Duodenal mucosa (tissue), 2 donors: ENCODE measurements around the gene LAMB1.

Source experiments
- H3K27ac ChIP-seq: one replicate; pipeline ENCODE4 v1.7.0; 2013; ENCODE audit warnings: low read depth, low read length
- H3K27me3 ChIP-seq, 2 donors: one replicate each; pipeline ENCODE4 v1.7.0; 2013; ENCODE audit warnings: low read length in 2 of 2, control low read depth in 1 of 2; ENCODE audit not compliant: insufficient read depth in 2 of 2, control insufficient read depth in 1 of 2
- H3K36me3 ChIP-seq, 2 donors: one replicate each; pipeline ENCODE4 v1.7.0; 2013; ENCODE audit warnings: low read length in 2 of 2, control low read depth in 1 of 2; ENCODE audit not compliant: insufficient read depth in 2 of 2, control insufficient read depth in 1 of 2
- H3K4me1 ChIP-seq, 2 donors: one replicate each; pipeline ENCODE4 v1.7.0; 2013; ENCODE audit warnings: low read length in 2 of 2, control low read depth in 1 of 2; ENCODE audit not compliant: insufficient read depth in 2 of 2, control insufficient read depth in 1 of 2
- H3K4me3 ChIP-seq, 2 donors: one replicate each; pipeline ENCODE4 v1.7.0; 2013; ENCODE audit warnings: low read length in 2 of 2, low read depth in 1 of 2
- H3K9ac ChIP-seq, 2 donors: one replicate each; pipeline ENCODE4 v1.7.0; 2013; ENCODE audit warnings: low read length in 2 of 2, low read depth in 1 of 2
- H3K9me3 ChIP-seq, 2 donors: one replicate each; pipeline ENCODE4 v1.7.0; 2013; ENCODE audit warnings: low read length in 2 of 2, control low read depth in 1 of 2; ENCODE audit not compliant: control insufficient read depth in 1 of 2

Gene LAMB1

GRCh38 chr7:107876916-107877315, 126.0 kb downstream of the LAMB1 start:
- no peak overlapping the region for H3K9ac ChIP-seq
- H3K4me1 ChIP-seq = peaks cover 3 to 4% of the 10 kb centered on the region in 2 donors
- no peaks in the 10 kb centered on the region for H3K9me3 ChIP-seq
- no peak overlapping the region for H3K4me3 ChIP-seq
- no peak overlapping the region for H3K27ac ChIP-seq
- peaks cover 0 to 3% of the 10 kb centered on the region in 2 donors for H3K27me3 ChIP-seq
- H3K36me3 ChIP-seq = no peaks in the 10 kb centered on the region

DNA sequence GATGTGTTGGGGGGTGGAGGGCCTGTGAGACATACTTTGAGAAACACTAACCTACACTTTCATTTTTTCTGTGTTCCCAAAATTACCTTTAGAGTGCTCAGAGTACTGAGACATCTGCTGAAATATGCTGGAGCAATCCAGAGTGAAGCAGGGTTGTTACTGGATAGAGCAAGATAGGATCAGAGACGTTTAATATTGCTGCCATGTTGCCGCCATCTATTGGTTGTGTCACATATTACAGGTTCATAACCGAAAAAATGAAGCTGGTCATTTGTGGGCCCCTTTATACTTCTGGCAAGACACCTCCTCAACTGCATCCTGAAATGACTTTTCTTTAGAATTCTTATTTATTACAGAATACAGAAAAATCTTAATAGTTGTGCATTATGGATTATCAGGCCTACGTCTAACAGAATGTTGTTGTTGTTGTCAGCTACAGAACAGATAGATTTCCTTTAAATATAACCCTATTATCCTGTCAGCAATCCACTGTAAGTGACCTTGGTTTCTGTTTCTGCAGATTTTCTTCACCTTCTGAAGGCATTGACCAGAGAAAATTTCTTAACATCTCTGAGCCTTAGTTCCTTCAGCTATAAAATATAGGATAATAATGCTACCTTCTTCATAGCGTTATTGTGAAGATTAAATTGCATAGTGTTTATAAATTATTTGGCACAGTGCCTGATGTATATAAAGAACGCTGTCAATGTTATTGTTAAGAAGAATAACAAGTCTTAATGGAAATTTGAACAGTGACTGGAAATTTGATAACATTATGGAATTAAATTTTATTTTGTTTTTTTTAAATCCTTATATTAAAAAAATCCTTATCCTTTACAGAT, 128.1 kb downstream of the LAMB1 start:
- no peak overlapping the region for H3K27ac ChIP-seq
- no peak overlapping the region for H3K4me3 ChIP-seq
- no peaks in the 10 kb centered on the region for H3K9me3 ChIP-seq
- H3K4me1 ChIP-seq = peaks cover 3 to 4% of the 10 kb centered on the region in 2 donors
- no peak overlapping the region for H3K9ac ChIP-seq
- no peaks in the 10 kb centered on the region for H3K27me3 ChIP-seq
- H3K36me3 ChIP-seq = no peaks in the 10 kb centered on the region

DNA sequence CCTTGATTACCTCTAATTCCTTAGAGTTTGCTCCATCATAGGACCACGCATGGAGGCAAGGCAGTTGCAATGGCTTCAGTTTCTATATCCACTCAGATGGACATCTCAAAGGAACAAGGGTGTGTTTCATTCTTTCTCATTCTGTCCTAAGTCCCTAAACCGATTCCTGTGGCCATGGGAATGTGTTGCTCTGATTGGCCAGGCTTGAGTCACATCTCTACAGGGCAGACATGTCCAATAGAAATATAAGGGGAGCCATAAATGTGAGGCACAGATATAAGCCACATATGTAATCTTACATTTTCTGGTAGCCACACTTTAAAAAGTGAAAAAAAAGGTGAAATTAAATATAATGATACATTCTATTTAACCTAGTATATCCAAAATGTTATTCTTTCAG, 128.8 kb downstream of the LAMB1 start:
- H3K36me3 ChIP-seq = no peaks in the 10 kb centered on the region
- no peak overlapping the region for H3K4me3 ChIP-seq
- no peak overlapping the region for H3K9ac ChIP-seq
- peaks cover under 1 to 4% of the 10 kb centered on the region in 2 donors for H3K4me1 ChIP-seq
- no peak overlapping the region for H3K27ac ChIP-seq
- H3K27me3 ChIP-seq = no peaks in the 10 kb centered on the region
- H3K9me3 ChIP-seq = no peaks in the 10 kb centered on the region
